Hepatocyte (in vitro differentiated cells): ENCODE results near the gene XPO1. TPM values are rescaled to one million over a fixed set of nuclear protein-coding genes. Genes with fewer than 3 reads are reported as not detected.

Experiments used
- DNase-seq: peaks from one replicate; pipeline ENCODE4 v3.0.0-alpha.2; 2016; ENCODE audit warnings: low spot score
- H2AFZ ChIP-seq: fragments of 200-600 bp; sonication (generic); 2 replicates; pipeline ENCODE4 v1.6.0; 2016; ENCODE audit warnings: antibody characterized with exemption, mild to moderate bottlenecking
- H3K27ac ChIP-seq: fragments of 200-600 bp; sonication (generic); 2 replicates; pipeline ENCODE4 v1.5.1; 2016; ENCODE audit warnings: mild to moderate bottlenecking
- H3K27me3 ChIP-seq: fragments of 200-600 bp; sonication (generic); 2 replicates; pipeline ENCODE4 v1.6.1; 2016
- H3K36me3 ChIP-seq: fragments of 200-600 bp; sonication (generic); replicated peaks from 2 replicates; pipeline ENCODE4 v1.5.1; 2016; ENCODE audit warnings: low read depth; ENCODE audit not compliant: insufficient read depth
- H3K4me1 ChIP-seq: fragments of 200-600 bp; sonication (generic); 2 replicates; pipeline ENCODE4 v1.5.1; 2016; ENCODE audit warnings: mild to moderate bottlenecking, moderate library complexity; ENCODE audit not compliant: insufficient read depth
- H3K4me2 ChIP-seq: fragments of 200-600 bp; sonication (generic); 2 replicates; pipeline ENCODE4 v1.6.0; 2016
- H3K4me3 ChIP-seq: fragments of 200-600 bp; sonication (generic); 2 replicates; pipeline ENCODE4 v1.5.1; 2016; ENCODE audit warnings: mild to moderate bottlenecking
- H3K79me2 ChIP-seq: fragments of 200-600 bp; sonication (generic); 2 replicates; pipeline ENCODE4 v1.6.0; 2017; ENCODE audit warnings: mild to moderate bottlenecking
- H3K9me2 ChIP-seq: fragments of 200-600 bp; sonication (generic); replicated peaks from 2 replicates; pipeline ENCODE4 v1.6.0; 2017; ENCODE audit warnings: mild to moderate bottlenecking; ENCODE audit not compliant: insufficient read depth
- H3K9me3 ChIP-seq: fragments of 200-600 bp; sonication (generic); 2 replicates; pipeline ENCODE4 v1.5.1; 2016; ENCODE audit warnings: low read depth, mild to moderate bottlenecking
- H4K20me1 ChIP-seq: fragments of 200-600 bp; sonication (generic); 2 replicates; pipeline ENCODE4 v1.6.0; 2016; ENCODE audit warnings: mild to moderate bottlenecking; ENCODE audit not compliant: insufficient read depth, poor library complexity, severe bottlenecking
- CTCF ChIP-seq: fragments of 200-600 bp; sonication (generic); IDR thresholded peaks from 2 replicates; pipeline ENCODE4 v1.5.1; 2016; ENCODE audit warnings: antibody characterized with exemption, mild to moderate bottlenecking; ENCODE audit not compliant: poor library complexity
- EZH2 ChIP-seq: fragments of 200-600 bp; sonication (generic); IDR thresholded peaks from 2 replicates; pipeline ENCODE4 v1.6.1; 2016; ENCODE audit warnings: antibody characterized with exemption, mild to moderate bottlenecking, borderline replicate concordance
- EZH2phosphoT487 ChIP-seq: fragments of 200-600 bp; sonication (generic); IDR thresholded peaks from one replicate; pipeline ENCODE4 v1.6.1; 2018; ENCODE audit warnings: antibody characterized with exemption, mild to moderate bottlenecking, low read depth, moderate library complexity; ENCODE audit not compliant: unreplicated experiment, severe bottlenecking
- WGBS: methylation state at CpG from one replicate; pipeline ENCODE4 v1.1.6; 2016; ENCODE audit warnings: low lambda C conversion rate; ENCODE audit errors: missing lambda C conversion rate; 5-methylcytosine and 5-hydroxymethylcytosine counted together
- polyA plus RNA-seq: library from polyadenylated mRNA; unstranded; fragments of >200 nt; fragmentation: Nextera tagmentation; extraction: Ambion mirVana; gene quantifications from 2 replicates; pipeline ENCODE4 v1.2.1, GENCODE V29; 2016
- total RNA-seq: library from RNA; depleted of rRNA; stranded (reverse); fragments of >200 nt; gene quantifications from 2 replicates; pipeline ENCODE4 v1.2.3, GENCODE V29; 2014

Gene XPO1
- total and polyA plus RNA-seq, 2 experiments from 2014 or later, result 44.1 to 151 TPM

GRCh38 chr2:61562615-61563014 is 24.5 kb upstream of the XPO1 start:
- Histone ChIP-seq H3K4me2 (no peak overlapping the region), H3K9me2 (no peaks in the 10 kb centered on the region), H3K79me2 (no peaks in the 10 kb centered on the region), H4K20me1 (no peaks in the 10 kb centered on the region), H3K27ac (no peak overlapping the region), H2AFZ (no peak overlapping the region), H3K27me3 (no peaks in the 10 kb centered on the region), H3K4me1 (no peaks in the 10 kb centered on the region), H3K4me3 (no peak overlapping the region), H3K36me3 (no peaks in the 10 kb centered on the region), H3K9me3 (no peaks in the 10 kb centered on the region)
- DNase-seq, result no peak
- WGBS, result 95% methylated on average over 2 of the region's 2 CpGs
- no peak for TF ChIP-seq EZH2phosphoT487
- no peak for TF ChIP-seq EZH2
- TF ChIP-seq CTCF, result no peak

GRCh38 chr2:61558160-61558559 is 20.0 kb upstream of the XPO1 start:
- TF ChIP-seq EZH2phosphoT487, result no peak
- TF ChIP-seq EZH2, result no peak
- no peak for TF ChIP-seq CTCF
- Histone ChIP-seq H3K4me1 (no peaks in the 10 kb centered on the region), H3K79me2 (no peaks in the 10 kb centered on the region), H3K9me2 (no peaks in the 10 kb centered on the region), H3K9me3 (no peaks in the 10 kb centered on the region), H3K27me3 (no peaks in the 10 kb centered on the region), H3K4me3 (no peak overlapping the region), H4K20me1 (no peaks in the 10 kb centered on the region), H3K36me3 (no peaks in the 10 kb centered on the region), H3K4me2 (no peak overlapping the region), H3K27ac (no peak overlapping the region), H2AFZ (no peak overlapping the region)
- no peak for DNase-seq
- WGBS, result 85% methylated on average over 5 of the region's 5 CpGs

GRCh38 chr2:61557381-61557780 is 19.2 kb upstream of the XPO1 start:
- H3K9me3 ChIP-seq, result no peaks in the 10 kb centered on the region
- H4K20me1 ChIP-seq, result no peaks in the 10 kb centered on the region
- H3K36me3 ChIP-seq, result no peaks in the 10 kb centered on the region
- DNase-seq, result no peak
- H3K27ac ChIP-seq, result no peak overlapping the region
- no peaks in the 10 kb centered on the region for H3K27me3 ChIP-seq
- H3K4me1 ChIP-seq, result no peaks in the 10 kb centered on the region
- H3K4me3 ChIP-seq, result no peak overlapping the region
- no peak overlapping the region for H2AFZ ChIP-seq
- no peaks in the 10 kb centered on the region for H3K79me2 ChIP-seq
- no peak overlapping the region for H3K4me2 ChIP-seq
- WGBS, result 89% methylated on average over 6 of the region's 6 CpGs
- TF ChIP-seq EZH2phosphoT487 (no peak), EZH2 (no peak), CTCF (no peak)
- no peaks in the 10 kb centered on the region for H3K9me2 ChIP-seq

- H3K9me3 ChIP-seq, result no peaks in the 10 kb centered on the region
- DNase-seq, result no peak
- H3K79me2 ChIP-seq, result no peaks in the 10 kb centered on the region
- no peaks in the 10 kb centered on the region for H3K4me1 ChIP-seq
- H3K36me3 ChIP-seq, result no peaks in the 10 kb centered on the region
- H3K4me3 ChIP-seq, result no peak overlapping the region
- no peak overlapping the region for H3K4me2 ChIP-seq
- no peaks in the 10 kb centered on the region for H4K20me1 ChIP-seq
- H3K9me2 ChIP-seq, result no peaks in the 10 kb centered on the region
- TF ChIP-seq EZH2phosphoT487 (no peak), EZH2 (no peak), CTCF (no peak)
- H3K27ac ChIP-seq, result no peak overlapping the region
- 84% methylated on average over 1 of the region's 1 CpG for WGBS
- no peak overlapping the region for H2AFZ ChIP-seq
- H3K27me3 ChIP-seq, result no peaks in the 10 kb centered on the region
Observed at GRCh38 chr2:61554604-61555003, 16.4 kb upstream of the XPO1 start.
